HK-2 (cell line): Measurements from ENCODE around the gene NCLN.
A peak's percentile ranks its signal among the peaks of the same experiment; 100 is the strongest.
"Not testable (repeated sequence)": the region's sequence is repeated elsewhere in the genome, so short reads cannot be mapped to it uniquely, and the experiment has no call there.

Experiments
- DNase-seq: peaks from one replicate; pipeline ENCODE4 v3.0.0-alpha.2; 2018; ENCODE audit not compliant: unreplicated experiment

NCLN gene

GRCh38 chr19:3198901-3199700, 13.4 kb downstream of the NCLN start:
- no peak for DNase-seq

GRCh38 chr19:3201072-3201700, 15.5 kb downstream of the NCLN start:
- DNase-seq: no peak

GRCh38 chr19:3201911-3202310, 16.2 kb downstream of the NCLN start:
- DNase-seq: no peak

GRCh38 chr19:3202346-3202745, 16.6 kb downstream of the NCLN start:
- no peak for DNase-seq

GRCh38 chr19:3202895-3203294, 17.2 kb downstream of the NCLN start:
- DNase-seq: not testable (repeated sequence)

GRCh38 chr19:3203805-3204645, 18.3 kb downstream of the NCLN start:
- no peak for DNase-seq

- DNase-seq: no peak
Observed at GRCh38 chr19:3204646-3205275, 19.0 kb downstream of the NCLN start.

- no peak for DNase-seq
Observed at GRCh38 chr19:3206216-3206953, 20.7 kb downstream of the NCLN start.

GRCh38 chr19:3207461-3208242, 21.9 kb downstream of the NCLN start:
- no peak for DNase-seq

GRCh38 chr19:3208317-3209207, 22.8 kb downstream of the NCLN start:
- DNase-seq: no peak

- DNase-seq: peak; percentile 59
Observed at GRCh38 chr19:3210347-3211017, 24.8 kb downstream of the NCLN start.

- no peak for DNase-seq
Observed at GRCh38 chr19:3211191-3211590, 25.5 kb downstream of the NCLN start.

- no peak for DNase-seq
Observed at GRCh38 chr19:3213159-3213558, 27.4 kb downstream of the NCLN start.

GRCh38 chr19:3216874-3217273, 31.1 kb downstream of the NCLN start:
- DNase-seq: no peak

GRCh38 chr19:3220576-3220975, 34.8 kb downstream of the NCLN start:
- DNase-seq: no peak

- DNase-seq: not testable (repeated sequence)
Observed at GRCh38 chr19:3221576-3221975, 35.8 kb downstream of the NCLN start.

- no peak for DNase-seq
Observed at GRCh38 chr19:3222709-3223108, 37.0 kb downstream of the NCLN start.

GRCh38 chr19:3224346-3225168, 38.8 kb downstream of the NCLN start, which contains the start of gene CELF5:
TSS of gene CELF5 (plus strand) at chr19:3224661. CDS start at chr19:3224740, 79 bp downstream.
- DNase-seq: peak; percentile 40
